ENCODE measurements around the gene BMP2K. TPM values are rescaled to one million over a fixed set of nuclear protein-coding genes. Genes with fewer than 3 reads are reported as not detected.
A peak's percentile ranks its signal among the peaks of the same experiment; 100 is the strongest.
"Not testable (repeated sequence)": the region's sequence is repeated elsewhere in the genome, so short reads cannot be mapped to it uniquely, and the experiment has no call there.

Gene BMP2K
- total and polyA plus RNA-seq, 7 experiments from 2014 or later: 3.1 to 25.6 (median 13.6) TPM

- Histone ChIP-seq H3K27me3 (ENCODE audit: control insufficient read depth in 2 of 2, insufficient read depth in 2 of 2, low read length in 2 of 2) (no peaks in the 10 kb centered on the region), H3K36me3 (ENCODE audit: control insufficient read depth in 2 of 3, insufficient read depth in 3 of 3, low read length in 3 of 3) (peaks cover 0 to 9% (median 0%) of the 10 kb centered on the region in 3 experiments), H3K4me1 (ENCODE audit: control insufficient read depth in 2 of 2, insufficient read depth in 2 of 2, low read length in 2 of 2) (no peaks in the 10 kb centered on the region), H3K27ac (ENCODE audit: low read depth, low read length) (no peak overlapping the region), H3K4me3 (ENCODE audit: low read length) (no peak overlapping the region), H3K9me3 (ENCODE audit: control insufficient read depth in 2 of 3, low read length in 3 of 3) (no peaks in the 10 kb centered on the region)
- intact Hi-C loops (cut with micrococcal nuclease): loop anchor here (1.0 to 10.0 kb wide), 14 partner anchors 87 to 1619 kb away; partner anchors contain the start of genes FRAS1 (in 2 of the 2) and BMP2K (in 1 of the 2)
- POLR2A ChIA-PET: no interaction called here
- DNase-seq (no peak), ATAC-seq (no peak)
- H3K4me3 Mint-ChIP-seq: no peak overlapping the region
- CTCF ChIA-PET: interaction anchor here (0.6 to 2.5 kb wide), 9 partner anchors 9 to 250 kb away, joined by 3 to 13 read pairs (median 5); no protein-coding TSS in a partner anchor
- no peaks in the 10 kb centered on the region for H3K9me3 Mint-ChIP-seq
- peaks cover 0 to 21% (median 6%) of the 10 kb centered on the region in 5 donors for H3K36me3 Mint-ChIP-seq
- H3K27ac Mint-ChIP-seq: no peak overlapping the region
- peaks cover 0 to 6% (median 4%) of the 10 kb centered on the region in 7 donors for H3K4me1 Mint-ChIP-seq
- H3K27me3 Mint-ChIP-seq: no peaks in the 10 kb centered on the region
These were observed 87.8 kb downstream of the BMP2K start for GRCh38 chr4:78863991-78864390.

- Mint-ChIP-seq H3K9me3 (no peaks in the 10 kb centered on the region), H3K4me1 (peaks cover 0 to 6% (median 4%) of the 10 kb centered on the region in 7 donors), H3K4me3 (no peak overlapping the region), H3K27me3 (no peaks in the 10 kb centered on the region), H3K36me3 (peaks cover 0 to 19% (median 7%) of the 10 kb centered on the region in 5 donors), H3K27ac (peak overlapping the region in 1 of 9 donors; percentile 33)
- Histone ChIP-seq H3K9me3 (ENCODE audit: control insufficient read depth in 2 of 3, low read length in 3 of 3) (no peaks in the 10 kb centered on the region), H3K4me3 (ENCODE audit: low read length) (no peak overlapping the region), H3K27me3 (ENCODE audit: control insufficient read depth in 2 of 2, insufficient read depth in 2 of 2, low read length in 2 of 2) (no peaks in the 10 kb centered on the region), H3K36me3 (ENCODE audit: control insufficient read depth in 2 of 3, insufficient read depth in 3 of 3, low read length in 3 of 3) (peaks cover 0 to 9% (median 0%) of the 10 kb centered on the region in 3 experiments), H3K4me1 (ENCODE audit: control insufficient read depth in 2 of 2, insufficient read depth in 2 of 2, low read length in 2 of 2) (no peaks in the 10 kb centered on the region), H3K27ac (ENCODE audit: low read depth, low read length) (no peak overlapping the region)
- peak; percentile 81 for ATAC-seq
- ChIA-PET POLR2A (no interaction called here), CTCF (interaction anchor here (0.6 to 2.5 kb wide), 7 partner anchors 12 to 251 kb away, joined by 3 to 13 read pairs (median 5); no protein-coding TSS in a partner anchor)
- peak in 7 of 9 donors; percentile 55 to 79 (median 70) for DNase-seq
- intact Hi-C loops (cut with micrococcal nuclease): loop anchor here (1.0 to 10.0 kb wide), 14 partner anchors 87 to 1620 kb away; partner anchors contain the start of genes FRAS1 (in 2 of the 2) and BMP2K (in 1 of the 2)
These were observed 88.4 kb downstream of the BMP2K start for GRCh38 chr4:78864405-78865024.

GRCh38 chr4:78865451-78865850, 89.3 kb downstream of the BMP2K start:
- Mint-ChIP-seq H3K9me3 (no peaks in the 10 kb centered on the region), H3K4me3 (no peak overlapping the region), H3K27me3 (no peaks in the 10 kb centered on the region), H3K36me3 (peaks cover 0 to 21% (median 7%) of the 10 kb centered on the region in 5 donors), H3K4me1 (peaks cover 0 to 6% (median 4%) of the 10 kb centered on the region in 7 donors), H3K27ac (no peak overlapping the region)
- DNase-seq (no peak), ATAC-seq (no peak)
- Histone ChIP-seq H3K4me1 (ENCODE audit: control insufficient read depth in 2 of 2, insufficient read depth in 2 of 2, low read length in 2 of 2) (no peaks in the 10 kb centered on the region), H3K9me3 (ENCODE audit: control insufficient read depth in 2 of 3, low read length in 3 of 3) (no peaks in the 10 kb centered on the region), H3K4me3 (ENCODE audit: low read length) (no peak overlapping the region), H3K27me3 (ENCODE audit: control insufficient read depth in 2 of 2, insufficient read depth in 2 of 2, low read length in 2 of 2) (no peaks in the 10 kb centered on the region), H3K36me3 (ENCODE audit: control insufficient read depth in 2 of 3, insufficient read depth in 3 of 3, low read length in 3 of 3) (peaks cover 0 to 9% (median 0%) of the 10 kb centered on the region in 3 experiments), H3K27ac (ENCODE audit: low read depth, low read length) (no peak overlapping the region)
- intact Hi-C loops (cut with micrococcal nuclease): loop anchor here (2.0 to 10.0 kb wide), 5 partner anchors 221 to 1621 kb away; partner anchors contain the start of gene FRAS1 (in 1 of the 2)
- CTCF ChIA-PET: no interaction called here
- POLR2A ChIA-PET: no interaction called here

GRCh38 chr4:78868712-78869111, 92.6 kb downstream of the BMP2K start:
- POLR2A ChIA-PET; H3K4me3 ChIP-seq (ENCODE audit: low read length); H3K27me3 ChIP-seq (ENCODE audit: control insufficient read depth in 2 of 2, insufficient read depth in 2 of 2, low read length in 2 of 2); H3K4me1 ChIP-seq (ENCODE audit: control insufficient read depth in 2 of 2, insufficient read depth in 2 of 2, low read length in 2 of 2); H3K9me3 Mint-ChIP-seq; CTCF ChIA-PET; H3K27ac ChIP-seq (ENCODE audit: low read depth, low read length); ATAC-seq; H3K4me1 Mint-ChIP-seq; H3K27me3 Mint-ChIP-seq; H3K9me3 ChIP-seq (ENCODE audit: control insufficient read depth in 2 of 3, low read length in 3 of 3); H3K4me3 Mint-ChIP-seq; H3K27ac Mint-ChIP-seq; DNase-seq: not testable (repeated sequence)
- peaks cover 4 to 46% (median 20%) of the 10 kb centered on the region in 5 donors for H3K36me3 Mint-ChIP-seq
- intact Hi-C loops (cut with micrococcal nuclease): loop anchor here (10.0 kb wide), 4 partner anchors 354 to 1624 kb away; partner anchors contain the start of gene FRAS1 (in 1 of the 2)
- peaks cover 0 to 32% (median 5%) of the 10 kb centered on the region in 3 experiments for H3K36me3 ChIP-seq (ENCODE audit: control insufficient read depth in 2 of 3, insufficient read depth in 3 of 3, low read length in 3 of 3)

DNA sequence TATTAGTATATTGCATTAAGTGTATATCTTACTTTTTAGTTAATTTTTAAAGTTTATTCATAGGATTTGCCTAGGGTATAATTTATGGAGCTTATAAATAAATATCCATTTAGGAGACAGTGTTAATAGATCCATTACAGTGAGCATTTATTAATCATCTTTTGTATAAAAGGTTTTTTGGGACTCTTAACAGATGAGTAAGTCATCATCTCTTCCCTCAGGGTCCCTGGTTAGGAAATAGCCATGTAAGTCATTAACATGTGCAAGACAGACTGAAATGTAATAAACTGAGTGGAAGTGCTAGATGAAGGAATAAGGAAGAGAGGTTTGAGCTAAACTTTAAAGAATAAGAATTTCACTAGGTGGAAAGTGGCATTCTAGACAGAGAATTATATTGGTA, 93.9 kb downstream of the BMP2K start:
- peaks cover 0 to 2% (median 0%) of the 10 kb centered on the region in 11 donors for H3K9me3 Mint-ChIP-seq
- Histone ChIP-seq H3K4me1 (ENCODE audit: control insufficient read depth in 2 of 2, insufficient read depth in 2 of 2, low read length in 2 of 2) (no peaks in the 10 kb centered on the region), H3K4me3 (ENCODE audit: low read length) (no peak overlapping the region), H3K27ac (ENCODE audit: low read depth, low read length) (no peak overlapping the region), H3K36me3 (ENCODE audit: control insufficient read depth in 2 of 3, insufficient read depth in 3 of 3, low read length in 3 of 3) (peaks cover 0 to 32% (median 6%) of the 10 kb centered on the region in 3 experiments), H3K27me3 (ENCODE audit: control insufficient read depth in 2 of 2, insufficient read depth in 2 of 2, low read length in 2 of 2) (no peaks in the 10 kb centered on the region), H3K9me3 (ENCODE audit: control insufficient read depth in 2 of 3, low read length in 3 of 3) (no peaks in the 10 kb centered on the region)
- H3K27ac Mint-ChIP-seq: no peak overlapping the region
- H3K4me1 Mint-ChIP-seq: no peaks in the 10 kb centered on the region
- no peak for ATAC-seq
- H3K36me3 Mint-ChIP-seq: peaks cover 4 to 52% (median 21%) of the 10 kb centered on the region in 5 donors
- CTCF ChIA-PET: interaction anchor here (0.6 kb wide), 1 partner anchor 1978 kb away, joined by 4 read pairs; no protein-coding TSS in a partner anchor
- H3K27me3 Mint-ChIP-seq: no peaks in the 10 kb centered on the region
- intact Hi-C loops (cut with micrococcal nuclease): no loop called here
- POLR2A ChIA-PET: no interaction called here
- no peak overlapping the region for H3K4me3 Mint-ChIP-seq
- no peak for DNase-seq

- Histone ChIP-seq H3K4me3 (ENCODE audit: low read length) (no peak overlapping the region), H3K27ac (ENCODE audit: low read depth, low read length) (no peak overlapping the region), H3K4me1 (ENCODE audit: control insufficient read depth in 2 of 2, insufficient read depth in 2 of 2, low read length in 2 of 2) (no peaks in the 10 kb centered on the region), H3K9me3 (ENCODE audit: control insufficient read depth in 2 of 3, low read length in 3 of 3) (no peaks in the 10 kb centered on the region), H3K27me3 (ENCODE audit: control insufficient read depth in 2 of 2, insufficient read depth in 2 of 2, low read length in 2 of 2) (no peaks in the 10 kb centered on the region), H3K36me3 (ENCODE audit: control insufficient read depth in 2 of 3, insufficient read depth in 3 of 3, low read length in 3 of 3) (peaks cover 0 to 17% (median 6%) of the 10 kb centered on the region in 3 experiments)
- intact Hi-C loops (cut with micrococcal nuclease): no loop called here
- ChIA-PET POLR2A (no interaction called here), CTCF (no interaction called here)
- Mint-ChIP-seq H3K27me3 (no peaks in the 10 kb centered on the region), H3K27ac (no peak overlapping the region), H3K4me3 (no peak overlapping the region), H3K36me3 (peaks cover 0 to 42% (median 18%) of the 10 kb centered on the region in 5 donors), H3K9me3 (peaks cover 0 to 2% (median 0%) of the 10 kb centered on the region in 11 donors), H3K4me1 (no peaks in the 10 kb centered on the region)
- ATAC-seq (no peak), DNase-seq (no peak)
These were observed 100.6 kb downstream of the BMP2K start for GRCh38 chr4:78876568-78877320.
